ENCODE measurements around the gene CBL. TPM values are rescaled to one million over a fixed set of nuclear protein-coding genes. Genes with fewer than 3 reads are reported as not detected.

The CBL gene
- polyA plus RNA-seq, 2 of the 4 experiments (the other 2 are of a cell fraction), result 6.0 to 14.1 TPM

DNA sequence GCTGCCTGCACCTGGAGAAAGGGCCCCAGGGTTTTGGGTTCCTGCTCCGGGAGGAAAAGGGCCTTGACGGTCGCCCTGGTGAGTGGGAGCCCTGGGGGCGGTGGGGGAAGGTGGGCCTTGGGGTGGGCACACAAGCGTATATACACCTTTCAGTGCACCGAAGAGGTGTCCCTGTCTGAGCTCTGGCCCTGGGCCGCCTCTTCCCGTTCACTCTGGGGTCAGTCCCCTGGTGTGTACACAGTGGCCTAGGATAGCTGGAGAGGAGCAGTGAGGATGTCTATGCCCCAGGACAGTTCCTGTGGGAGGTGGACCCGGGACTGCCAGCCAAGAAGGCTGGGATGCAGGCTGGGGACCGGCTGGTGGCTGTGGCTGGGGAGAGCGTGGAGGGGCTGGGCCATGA, 18.1 kb upstream of the CBL start:
- ChIA-PET POLR2A (no interaction called here), CTCF (interaction anchor here (1.0 to 4.2 kb wide), 3 partner anchors 9 to 18 kb away, joined by 3 to 17 read pairs (median 9); partner anchors contain the start of gene CBL)
- whole genome bisulfite sequencing (ENCODE audit: missing lambda C conversion rate), result 84% methylated on average over 3 of the region's 11 CpGs
- ATAC-seq (peak; percentile 9 to 38; a peak in 2 of 6 replicates), FAIRE-seq (no peak), DNase-seq (ENCODE audit: low read depth in 1 of 2, low spot score in 1 of 2) (no peak)
- Histone ChIP-seq H3K27ac (no peak overlapping the region), H3K4me3 (no peak overlapping the region), H3K4me2 (no peak overlapping the region), H3K4me1 (peaks cover 13% of the 10 kb centered on the region), H3K9me3 (no peaks in the 10 kb centered on the region)
- TF ChIP-seq ZFP36 (IDR thresholded peaks at IDR 0.05; ENCODE audit: borderline replicate concordance, partially characterized antibody) (no peak), BCL3 (IDR thresholded peaks at IDR 0.05) (no peak), CEBPB (IDR thresholded peaks at IDR 0.05) (no peak), CHD2 (IDR thresholded peaks at IDR 0.05; ENCODE audit: low read length, partially characterized antibody) (no peak), EHMT2 (IDR thresholded peaks at IDR 0.05; ENCODE audit: low read depth) (no peak), ATOH8 (CRISPR knock-in tag; IDR thresholded peaks at IDR 0.05; ENCODE audit: low read depth) (no peak), RNF2 (IDR thresholded peaks at IDR 0.05; ENCODE audit: borderline replicate concordance, low read depth) (no peak), FOXS1 (CRISPR knock-in tag; IDR thresholded peaks at IDR 0.05) (no peak), POLR2A (IDR thresholded peaks at IDR 0.05; ENCODE audit: low read length) (no peak), MYC (IDR thresholded peaks at IDR 0.05; ENCODE audit: borderline replicate concordance, low read length) (no peak), KDM5A (IDR thresholded peaks at IDR 0.05) (no peak)
- TF ChIP-seq, protein P1, sequence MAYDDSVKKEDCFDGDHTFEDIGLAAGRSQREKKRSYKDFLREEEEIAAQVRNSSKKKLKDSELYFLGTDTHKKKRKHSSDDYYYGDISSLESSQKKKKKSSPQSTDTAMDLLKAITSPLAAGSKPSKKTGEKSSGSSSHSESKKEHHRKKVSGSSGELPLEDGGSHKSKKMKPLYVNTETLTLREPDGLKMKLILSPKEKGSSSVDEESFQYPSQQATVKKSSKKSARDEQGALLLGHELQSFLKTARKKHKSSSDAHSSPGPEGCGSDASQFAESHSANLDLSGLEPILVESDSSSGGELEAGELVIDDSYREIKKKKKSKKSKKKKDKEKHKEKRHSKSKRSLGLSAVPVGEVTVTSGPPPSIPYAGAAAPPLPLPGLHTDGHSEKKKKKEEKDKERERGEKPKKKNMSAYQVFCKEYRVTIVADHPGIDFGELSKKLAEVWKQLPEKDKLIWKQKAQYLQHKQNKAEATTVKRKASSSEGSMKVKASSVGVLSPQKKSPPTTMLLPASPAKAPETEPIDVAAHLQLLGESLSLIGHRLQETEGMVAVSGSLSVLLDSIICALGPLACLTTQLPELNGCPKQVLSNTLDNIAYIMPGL (CRISPR knock-in tag; IDR thresholded peaks at IDR 0.05; ENCODE audit: borderline replicate concordance), result no peak

GRCh38 chr11:119188887-119189286, 17.3 kb upstream of the CBL start:
- H3K4me3 ChIP-seq, result no peak overlapping the region
- 75% methylated on average over 6 of the region's 8 CpGs for WGBS (ENCODE audit: missing lambda C conversion rate)
- no peak overlapping the region for H3K4me2 ChIP-seq
- no peak overlapping the region for H3K27ac ChIP-seq
- FAIRE-seq (no peak), ATAC-seq (no peak), DNase-seq (ENCODE audit: low read depth in 1 of 2, low spot score in 1 of 2) (no peak)
- peaks cover 13% of the 10 kb centered on the region for H3K4me1 ChIP-seq
- ChIA-PET CTCF (interaction anchor here (1.0 to 4.2 kb wide), 4 partner anchors 8 to 17 kb away, joined by 3 to 17 read pairs (median 6); partner anchors contain the start of gene CBL), POLR2A (no interaction called here)
- H3K9me3 ChIP-seq, result no peaks in the 10 kb centered on the region
- TF ChIP-seq ATOH8 (CRISPR knock-in tag; IDR thresholded peaks at IDR 0.05; ENCODE audit: low read depth), result no peak
- no peak for TF ChIP-seq CEBPB (IDR thresholded peaks at IDR 0.05)
- TF ChIP-seq CBX8 (IDR thresholded peaks at IDR 0.05), result no peak
- no peak for TF ChIP-seq FOXS1 (CRISPR knock-in tag; IDR thresholded peaks at IDR 0.05)
- no peak for TF ChIP-seq SREBF2 (IDR thresholded peaks at IDR 0.05)
- no peak for TF ChIP-seq JUNB (IDR thresholded peaks at IDR 0.05)
- no peak for TF ChIP-seq HOXA7 (CRISPR knock-in tag; IDR thresholded peaks at IDR 0.05)
- no peak for TF ChIP-seq NR3C1 (IDR thresholded peaks at IDR 0.05)
- no peak for TF ChIP-seq REST (IDR thresholded peaks at IDR 0.05)
- no peak for TF ChIP-seq BHLHE40 (IDR thresholded peaks at IDR 0.05; ENCODE audit: low read depth, low read length)
- TF ChIP-seq RFX5 (IDR thresholded peaks at IDR 0.05), result no peak
- TF ChIP-seq MAFK (IDR thresholded peaks at IDR 0.05; ENCODE audit: partially characterized antibody), result no peak
- TF ChIP-seq CHD2 (IDR thresholded peaks at IDR 0.05; ENCODE audit: low read length, partially characterized antibody), result no peak
- TF ChIP-seq RNF2 (IDR thresholded peaks at IDR 0.05; ENCODE audit: borderline replicate concordance, low read depth), result no peak
- TF ChIP-seq, protein P2, sequence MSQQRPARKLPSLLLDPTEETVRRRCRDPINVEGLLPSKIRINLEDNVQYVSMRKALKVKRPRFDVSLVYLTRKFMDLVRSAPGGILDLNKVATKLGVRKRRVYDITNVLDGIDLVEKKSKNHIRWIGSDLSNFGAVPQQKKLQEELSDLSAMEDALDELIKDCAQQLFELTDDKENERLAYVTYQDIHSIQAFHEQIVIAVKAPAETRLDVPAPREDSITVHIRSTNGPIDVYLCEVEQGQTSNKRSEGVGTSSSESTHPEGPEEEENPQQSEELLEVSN (IDR thresholded peaks at IDR 0.05; ENCODE audit: borderline replicate concordance, low read depth), result no peak
- TF ChIP-seq MAX (IDR thresholded peaks at IDR 0.05), result no peak
- TF ChIP-seq HDAC2 (IDR thresholded peaks at IDR 0.05), result no peak
- TF ChIP-seq TFCP2L1 (CRISPR knock-in tag; IDR thresholded peaks at IDR 0.05), result no peak

All from A549 (cell line).